AG08395 (cell line): Measurements from ENCODE around the gene STRA6.

Experiments
- DNase-seq: peaks from one replicate; pipeline ENCODE4 v3.0.0; 2012; ENCODE audit warnings: mixed read lengths, low spot score

Gene STRA6

GRCh38 chr15:74202452-74203401 is at the start of gene STRA6:
Gene STRA6, minus strand, starts transcription at chr15:74202787. Its CDS starts 520 bp downstream, at chr15:74202267.
- DNase-seq = no peak

- DNase-seq = peak; percentile 35
These were observed 49.7 kb upstream of the STRA6 start for GRCh38 chr15:74252291-74252690.

GRCh38 chr15:74251131-74251811 is 48.7 kb upstream of the STRA6 start:
- no peak for DNase-seq

GRCh38 chr15:74250266-74250665 is 47.7 kb upstream of the STRA6 start:
- no peak for DNase-seq

GRCh38 chr15:74245342-74245931 is 42.9 kb upstream of the STRA6 start:
- no peak for DNase-seq

GRCh38 chr15:74244822-74245341 is 42.3 kb upstream of the STRA6 start:
- no peak for DNase-seq

GRCh38 chr15:74243431-74243830 is 40.8 kb upstream of the STRA6 start:
- no peak for DNase-seq

- DNase-seq = peak; percentile 73
These were observed 40.0 kb upstream of the STRA6 start for GRCh38 chr15:74242441-74243185.

GRCh38 chr15:74240897-74241614 is 38.5 kb upstream of the STRA6 start:
- no peak for DNase-seq

- peak; percentile 83 for DNase-seq
These were observed 37.5 kb upstream of the STRA6 start for GRCh38 chr15:74240002-74240568.

- DNase-seq = no peak
These were observed 36.6 kb upstream of the STRA6 start for GRCh38 chr15:74239051-74239705.

- no peak for DNase-seq
These were observed 33.4 kb upstream of the STRA6 start, which contains the start of gene CCDC33 for GRCh38 chr15:74235962-74236361. Gene CCDC33, plus strand, starts transcription at chr15:74236326. Its CDS starts 394 bp downstream, at chr15:74236720.

- DNase-seq = no peak
These were observed 31.9 kb upstream of the STRA6 start for GRCh38 chr15:74234598-74234875.

GRCh38 chr15:74233851-74234597 is 31.4 kb upstream of the STRA6 start:
- no peak for DNase-seq

GRCh38 chr15:74233373-74233772 is 30.8 kb upstream of the STRA6 start:
- no peak for DNase-seq

- DNase-seq = no peak
These were observed 28.9 kb upstream of the STRA6 start for GRCh38 chr15:74231475-74231874.

- DNase-seq = no peak
These were observed 27.1 kb upstream of the STRA6 start for GRCh38 chr15:74229686-74230085.

GRCh38 chr15:74228723-74229081 is 26.1 kb upstream of the STRA6 start:
- DNase-seq = no peak

GRCh38 chr15:74227968-74228722 is 25.6 kb upstream of the STRA6 start:
- no peak for DNase-seq
